PC-9 (cell line): ENCODE data around the gene RAPGEF6. TPM values are rescaled to one million over a fixed set of nuclear protein-coding genes. Genes with fewer than 3 reads are reported as not detected.

Experiments used
- BruUV-seq: library from RNA; stranded (reverse); fragments of 400-500 nt; replicated peaks from 2 replicates; lab custom pipeline; 2021; lab: Mats Ljungman, UMichigan
- CTCF ChIA-PET: fragments of 300-600 bp; sonication (Branson Sonifier 250); formaldehyde crosslinking; loops from one replicate; lab custom pipeline; 2022; ENCODE audit warnings: antibody characterized with exemption; lab: Charles Lee
- POLR2A ChIA-PET: fragments of 300-600 bp; sonication (Branson Sonifier 250); formaldehyde crosslinking; loops from one replicate; lab custom pipeline; 2022; ENCODE audit warnings: antibody characterized with exemption; ENCODE audit not compliant: unreplicated experiment; lab: Charles Lee
- DNase-seq, 2 experiments: peaks; one replicate each; pipeline versions ENCODE4 v3.0.0 to v3.0.0-alpha.2; 2015 to 2022; ENCODE audit warnings: mixed read lengths in 1 of 2
- H2AFZ ChIP-seq: fragments of 200-600 bp; sonication (generic); 2 replicates; pipeline ENCODE4 v1.8.1; 2017; ENCODE audit warnings: antibody characterized with exemption
- H3F3A ChIP-seq: fragments of 200-600 bp; sonication (generic); 2 replicates; pipeline ENCODE4 v1.8.1; 2017; ENCODE audit warnings: antibody characterized with exemption, mild to moderate bottlenecking, low read depth; ENCODE audit not compliant: insufficient read depth
- H3K27ac ChIP-seq: fragments of 200-600 bp; sonication (generic); 2 replicates; pipeline ENCODE4 v1.6.1; 2016; ENCODE audit warnings: mixed run types
- H3K27me3 ChIP-seq: fragments of 200-600 bp; sonication (generic); 2 replicates; pipeline ENCODE4 v1.6.1; 2016; ENCODE audit warnings: low read depth, mixed run types; ENCODE audit not compliant: insufficient read depth
- H3K36me3 ChIP-seq: fragments of 200-600 bp; sonication (generic); 2 replicates; pipeline ENCODE4 v1.6.1; 2016; ENCODE audit warnings: low read depth, mixed run types
- H3K4me1 ChIP-seq: fragments of 200-600 bp; sonication (generic); replicated peaks from 2 replicates; pipeline ENCODE4 v1.6.1; 2016; ENCODE audit warnings: mixed run types; ENCODE audit not compliant: insufficient read depth
- H3K4me2 ChIP-seq: fragments of 200-600 bp; sonication (generic); 2 replicates; pipeline ENCODE4 v1.6.1; 2017; ENCODE audit warnings: mixed run types
- H3K4me3 ChIP-seq: fragments of 200-600 bp; sonication (generic); 2 replicates; pipeline ENCODE4 v1.6.1; 2016; ENCODE audit warnings: mixed run types
- H3K79me2 ChIP-seq: fragments of 200-600 bp; sonication (generic); 2 replicates; pipeline ENCODE4 v1.6.1; 2017; ENCODE audit warnings: low read depth, mixed run types
- H3K9me2 ChIP-seq: fragments of 200-600 bp; sonication (generic); 2 replicates; pipeline ENCODE4 v1.8.1; 2017; ENCODE audit warnings: mild to moderate bottlenecking; ENCODE audit not compliant: insufficient read depth
- H3K9me3 ChIP-seq: fragments of 200-600 bp; sonication (generic); 2 replicates; pipeline ENCODE4 v1.8.1; 2016; ENCODE audit warnings: low read depth; ENCODE audit not compliant: insufficient read depth
- H4K20me1 ChIP-seq: fragments of 200-600 bp; sonication (generic); 2 replicates; pipeline ENCODE4 v1.8.1; 2017; ENCODE audit not compliant: insufficient read depth
- CTCF ChIP-seq: fragments of 200-600 bp; sonication (generic); conservative IDR thresholded peaks from 2 replicates; pipeline ENCODE4 v1.6.1; 2017; ENCODE audit warnings: mixed run types, antibody characterized with exemption, mild to moderate bottlenecking, moderate library complexity
- EZH2 ChIP-seq: fragments of 200-600 bp; sonication (generic); IDR thresholded peaks from 2 replicates; pipeline ENCODE4 v1.8.0; 2017; ENCODE audit warnings: antibody characterized with exemption, low read depth
- intact Hi-C: fragments of 100-400 bp; cut with micrococcal nuclease; formaldehyde crosslinking; loops from one replicate; pipeline ENCODE4 v1.10.0; 2022; ENCODE audit not compliant: unreplicated experiment
- total RNA-seq: library from RNA; stranded (reverse); gene quantifications from 2 replicates; pipeline ENCODE4 v1.2.3, GENCODE V29; 2021

RAPGEF6 gene
- total RNA-seq, 1 experiment from 2014 or later, result 17.1 TPM

DNA sequence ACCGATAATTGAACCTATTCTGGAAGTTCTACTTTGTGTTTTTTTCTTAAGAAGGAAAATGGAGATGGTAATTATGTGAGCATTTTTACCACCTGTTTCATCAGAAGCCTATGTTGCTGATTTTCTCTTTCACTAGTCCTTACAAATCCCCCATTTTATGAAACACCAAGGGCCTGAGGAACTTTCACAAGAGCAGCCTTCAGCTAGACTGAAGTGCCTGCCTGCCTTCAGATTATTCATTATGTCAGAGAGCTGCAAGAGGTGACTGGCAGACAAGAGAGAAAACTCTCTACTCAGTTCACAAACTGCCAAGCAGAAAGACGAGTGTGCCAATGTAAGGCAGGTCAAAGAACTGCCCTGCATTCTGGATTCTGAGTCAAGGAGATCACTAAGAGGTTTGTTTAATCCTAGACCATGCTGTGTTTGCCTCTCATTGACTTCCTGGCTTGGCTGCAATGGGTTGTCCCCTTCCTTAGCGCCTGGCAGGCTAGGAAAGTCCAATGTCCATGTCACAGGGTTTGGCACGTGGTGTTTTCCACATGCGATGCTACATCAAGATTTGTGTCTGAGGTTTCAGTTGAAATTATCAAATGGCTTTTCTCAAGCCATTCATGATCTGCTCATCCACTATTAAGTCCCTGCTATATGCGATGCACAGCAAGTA lies 227.9 kb downstream of the RAPGEF6 start:
- Histone ChIP-seq H3K4me2 (no peak overlapping the region), H3K9me3 (peaks cover 9% of the 10 kb centered on the region; the same call in 1 of the 2 replicates), H3K79me2 (no peaks in the 10 kb centered on the region), H3K27ac (no peak overlapping the region), H3K9me2 (no peaks in the 10 kb centered on the region), H3K4me1 (no peaks in the 10 kb centered on the region), H3F3A (no peaks in the 10 kb centered on the region), H3K36me3 (0 out of 2 replicates have a peak, but pooled peaks cover 12% of the 10 kb centered on the region), H3K4me3 (no peak overlapping the region), H4K20me1 (no peaks in the 10 kb centered on the region), H3K27me3 (no peaks in the 10 kb centered on the region), H2AFZ (no peak overlapping the region)
- no peak for TF ChIP-seq EZH2
- no peak for TF ChIP-seq CTCF
- BruUV-seq, result no TSS peak
- POLR2A ChIA-PET, result no interaction called here
- CTCF ChIA-PET, result no interaction called here
- no peak for DNase-seq
- intact Hi-C loops, result no loop called here

- DNase-seq, result no peak
- Histone ChIP-seq H3K4me1 (no peaks in the 10 kb centered on the region), H3K9me3 (peaks cover 9% of the 10 kb centered on the region; the same call in 1 of the 2 replicates), H3K4me3 (no peak overlapping the region), H3K9me2 (no peaks in the 10 kb centered on the region), H3K79me2 (no peaks in the 10 kb centered on the region), H3K27ac (no peak overlapping the region), H4K20me1 (no peaks in the 10 kb centered on the region), H3K36me3 (0 out of 2 replicates have a peak, but pooled peaks cover 18% of the 10 kb centered on the region), H3K27me3 (no peaks in the 10 kb centered on the region), H3F3A (no peaks in the 10 kb centered on the region), H3K4me2 (no peak overlapping the region), H2AFZ (no peak overlapping the region)
- intact Hi-C loops, result no loop called here
- ChIA-PET POLR2A (no interaction called here), CTCF (no interaction called here)
- no TSS peak for BruUV-seq
- no peak for TF ChIP-seq EZH2
- TF ChIP-seq CTCF, result no peak
Measured at GRCh38 chr5:131406076-131406475, 229.0 kb downstream of the RAPGEF6 start.

DNA sequence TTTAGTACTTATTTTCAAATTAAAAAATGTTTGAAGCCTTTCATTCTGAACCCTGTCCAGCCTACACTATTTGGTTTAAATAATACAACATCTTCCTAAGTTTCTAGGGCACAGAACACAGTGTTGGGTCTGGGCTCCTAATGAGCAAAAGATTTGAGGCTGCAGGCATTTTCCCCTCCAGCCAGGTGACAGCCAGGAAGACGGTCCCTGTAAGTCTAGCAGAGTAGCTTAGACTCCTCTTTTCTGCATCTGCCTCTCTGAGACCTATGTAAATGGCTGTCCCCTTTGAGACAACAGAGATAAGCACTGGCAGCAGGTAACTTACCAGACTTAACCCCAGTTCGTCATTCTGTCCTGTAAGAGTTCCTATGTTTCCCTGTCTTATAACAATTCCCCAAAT lies 229.4 kb downstream of the RAPGEF6 start:
- no peak overlapping the region for H3K4me3 ChIP-seq
- intact Hi-C loops, result no loop called here
- H3K79me2 ChIP-seq, result no peaks in the 10 kb centered on the region
- no peak overlapping the region for H3K4me2 ChIP-seq
- 0 out of 2 replicates have a peak, but pooled peaks cover 18% of the 10 kb centered on the region for H3K36me3 ChIP-seq
- peaks cover 9% of the 10 kb centered on the region; the same call in 1 of the 2 replicates for H3K9me3 ChIP-seq
- no peaks in the 10 kb centered on the region for H4K20me1 ChIP-seq
- H3K27me3 ChIP-seq, result no peaks in the 10 kb centered on the region
- BruUV-seq, result no TSS peak
- ChIA-PET POLR2A (no interaction called here), CTCF (no interaction called here)
- no peaks in the 10 kb centered on the region for H3K9me2 ChIP-seq
- DNase-seq, result no peak
- no peaks in the 10 kb centered on the region for H3K4me1 ChIP-seq
- TF ChIP-seq EZH2 (no peak), CTCF (no peak)
- H3F3A ChIP-seq, result no peaks in the 10 kb centered on the region
- H3K27ac ChIP-seq, result no peak overlapping the region
- no peak overlapping the region for H2AFZ ChIP-seq
